ENCODE data around the gene CABP1. TPM values are rescaled to one million over a fixed set of nuclear protein-coding genes. Genes with fewer than 3 reads are reported as not detected.

The CABP1 gene
- total and polyA plus RNA-seq, 2 donors (not counting 3 experiments of a cell fraction or from before 2014, with no cell fraction given): 0.07 to 0.31 TPM

GRCh38 chr12:120678572-120678971 is 38.1 kb downstream of the CABP1 start:
- no peaks in the 10 kb centered on the region for H3K36me3 ChIP-seq (ENCODE audit: control insufficient read depth in 2 of 2, extremely low read depth in 1 of 2, insufficient read depth in 2 of 2, low read length in 2 of 2)
- no peaks in the 10 kb centered on the region for H3K9me1 ChIP-seq (replicated peaks; ENCODE audit: control insufficient read depth, extremely low read depth, insufficient read depth, low read length)
- intact Hi-C loops (cut with micrococcal nuclease): no loop called here
- ChIA-PET POLR2A (no interaction called here), CTCF (interaction anchor here (0.9 to 3.0 kb wide), 6 partner anchors 9 to 32 kb away, joined by 3 to 34 read pairs (median 4); no protein-coding TSS in a partner anchor)
- no peaks in the 10 kb centered on the region for H3K79me2 ChIP-seq (ENCODE audit: control insufficient read depth, insufficient read depth, low read length)
- dilution Hi-C loops (cut with MboI; ENCODE audit: extremely low pct_ligation_motif_present, low sequenced_read_pairs): no loop called here
- no TSS peak for BruUV-seq (replicated peaks)
- no peaks in the 10 kb centered on the region for H4K20me1 ChIP-seq (replicated peaks; ENCODE audit: control insufficient read depth, extremely low read depth, insufficient read depth, low read length)
- peak overlapping the region; percentile 78 for H3K27ac ChIP-seq (ENCODE audit: insufficient read depth, low read depth, low read length)
- H3K9ac ChIP-seq (replicated peaks; ENCODE audit: extremely low read depth, insufficient read depth, low read length): no peak overlapping the region
- TF ChIP-seq CTCF (IDR thresholded peaks at IDR 0.05; ENCODE audit: extremely low read depth in 1 of 2, insufficient read depth in 1 of 2, low read depth in 1 of 2, low read length in 2 of 2) (no peak), POLR2AphosphoS5 (IDR thresholded peaks at IDR 0.05; ENCODE audit: insufficient read depth, low read depth, low read length) (no peak), EZH2 (IDR thresholded peaks at IDR 0.05; ENCODE audit: borderline replicate concordance, low read depth, low read length, severe bottlenecking) (no peak), FOS (IDR thresholded peaks at IDR 0.05; ENCODE audit: borderline replicate concordance, insufficient read depth, low read length) (no peak), POLR2A (IDR thresholded peaks at IDR 0.05; ENCODE audit: low read depth, low read length) (no peak), JUN (IDR thresholded peaks at IDR 0.05; ENCODE audit: borderline replicate concordance, insufficient read depth, insufficient read length, low read depth) (no peak), MYC (IDR thresholded peaks at IDR 0.05; ENCODE audit: low read depth, low read length) (no peak), MAX (IDR thresholded peaks at IDR 0.05; ENCODE audit: insufficient read depth, insufficient read length) (no peak), GATA2 (IDR thresholded peaks at IDR 0.05; ENCODE audit: insufficient read depth, insufficient read length, low read depth, low read length) (no peak)
- peaks cover 26% of the 10 kb centered on the region for H3K4me1 ChIP-seq (ENCODE audit: control insufficient read depth, extremely low read depth, insufficient read depth, low read length)
- H3K9me3 ChIP-seq (replicated peaks; ENCODE audit: control insufficient read depth, insufficient read depth, low read length): no peaks in the 10 kb centered on the region
- H3K4me3 ChIP-seq (replicated peaks in 1 of 3; ENCODE audit: insufficient read depth in 1 of 3, low read depth in 1 of 3, low read length in 3 of 3): no peak overlapping the region
- FAIRE-seq: no peak
- no peaks in the 10 kb centered on the region for H3K27me3 ChIP-seq (ENCODE audit: control insufficient read depth in 2 of 2, insufficient read depth in 2 of 2, low read length in 2 of 2)
- no peak overlapping the region for H2AFZ ChIP-seq (ENCODE audit: low read depth, low read length)
- H3K4me2 ChIP-seq (ENCODE audit: insufficient read depth, low read length): peak overlapping the region; percentile 18
- no peak for DNase-seq (ENCODE audit: low read depth, low spot score)

Data from endothelial cell of umbilical vein (primary cell).